Sigmoid colon (tissue), 4 donors: ENCODE data around the gene TMEM184B.

Experiments
- EP300 ChIP-seq, 4 donors: sonication (generic); formaldehyde crosslinking; IDR thresholded peaks; one replicate each; pipeline ENCODE4 v1.6.1; 2017; ENCODE audit warnings: antibody characterized with exemption in 4 of 4
- POLR2A ChIP-seq, 2 donors: fragments of 450-650 bp; IDR thresholded peaks; one replicate each; pipeline ENCODE4 v1.6.1; 2016; ENCODE audit warnings: antibody characterized with exemption in 2 of 2, mild to moderate bottlenecking in 2 of 2, moderate library complexity in 2 of 2
- TF ChIP-seq, protein P1 (sequence below), 4 experiments: fragments of 450-650 bp in 3 of 4; fragments of 200-600 bp in 1 of 4; IDR thresholded peaks; one replicate each; pipeline ENCODE4 v1.5.1; 2016 to 2019; ENCODE audit warnings: antibody characterized with exemption in 4 of 4, mild to moderate bottlenecking in 3 of 4, moderate library complexity in 2 of 4

GRCh38 chr22:38310518-38311322 is 37.9 kb upstream of the TMEM184B start:
- TF ChIP-seq, protein P1, sequence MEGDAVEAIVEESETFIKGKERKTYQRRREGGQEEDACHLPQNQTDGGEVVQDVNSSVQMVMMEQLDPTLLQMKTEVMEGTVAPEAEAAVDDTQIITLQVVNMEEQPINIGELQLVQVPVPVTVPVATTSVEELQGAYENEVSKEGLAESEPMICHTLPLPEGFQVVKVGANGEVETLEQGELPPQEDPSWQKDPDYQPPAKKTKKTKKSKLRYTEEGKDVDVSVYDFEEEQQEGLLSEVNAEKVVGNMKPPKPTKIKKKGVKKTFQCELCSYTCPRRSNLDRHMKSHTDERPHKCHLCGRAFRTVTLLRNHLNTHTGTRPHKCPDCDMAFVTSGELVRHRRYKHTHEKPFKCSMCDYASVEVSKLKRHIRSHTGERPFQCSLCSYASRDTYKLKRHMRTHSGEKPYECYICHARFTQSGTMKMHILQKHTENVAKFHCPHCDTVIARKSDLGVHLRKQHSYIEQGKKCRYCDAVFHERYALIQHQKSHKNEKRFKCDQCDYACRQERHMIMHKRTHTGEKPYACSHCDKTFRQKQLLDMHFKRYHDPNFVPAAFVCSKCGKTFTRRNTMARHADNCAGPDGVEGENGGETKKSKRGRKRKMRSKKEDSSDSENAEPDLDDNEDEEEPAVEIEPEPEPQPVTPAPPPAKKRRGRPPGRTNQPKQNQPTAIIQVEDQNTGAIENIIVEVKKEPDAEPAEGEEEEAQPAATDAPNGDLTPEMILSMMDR (IDR thresholded peaks at IDR 0.05): no peak
- TF ChIP-seq EP300 (IDR thresholded peaks at IDR 0.05) (no peak), POLR2A (IDR thresholded peaks at IDR 0.05) (no peak)
